ENCODE results near the gene RILPL1.

DNA sequence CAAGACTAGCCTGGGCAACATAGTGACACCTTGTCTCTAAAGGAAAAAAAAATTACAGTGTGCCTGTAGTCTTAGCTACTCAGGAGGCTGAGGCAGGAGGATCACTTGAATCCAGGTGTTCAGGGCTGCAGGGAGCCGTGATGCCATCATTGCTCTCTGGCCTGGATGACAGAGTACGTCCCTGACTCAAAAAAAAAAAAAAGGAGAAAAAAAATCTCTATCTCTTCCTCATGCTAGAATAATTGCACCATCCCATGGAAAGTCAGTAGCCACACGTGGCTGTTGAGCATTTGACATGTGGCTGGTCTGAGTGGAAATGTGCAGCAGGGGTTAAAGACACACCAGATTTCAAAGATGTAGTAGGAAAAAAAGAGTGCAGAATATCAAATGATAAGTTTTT is 3.8 kb downstream of the RILPL1 start:
- no peak for TF ChIP-seq EP300 (IDR thresholded peaks at IDR 0.05; ENCODE audit: borderline replicate concordance in 1 of 2, control insufficient read depth in 1 of 2, low read depth in 2 of 2, low read length in 2 of 2)
- TF ChIP-seq EED (IDR thresholded peaks at IDR 0.05; ENCODE audit: low read depth), result no peak
- TF ChIP-seq RAD21 (IDR thresholded peaks at IDR 0.05; ENCODE audit: insufficient read depth, low read depth, low read length), result no peak
- no peak for TF ChIP-seq POLR2AphosphoS5 (IDR thresholded peaks at IDR 0.05; ENCODE audit: low read length)
- TF ChIP-seq PRDM15 (CRISPR knock-in tag; IDR thresholded peaks at IDR 0.05), result no peak
- TF ChIP-seq RCOR1 (conservative IDR thresholded peaks at IDR 0.05; ENCODE audit: low read depth, low read length), result no peak
- TF ChIP-seq ZBED1 (IDR thresholded peaks at IDR 0.05; ENCODE audit: borderline replicate concordance), result no peak
- TF ChIP-seq PKNOX1 (IDR thresholded peaks at IDR 0.05), result no peak
- no peak for TF ChIP-seq SP1 (IDR thresholded peaks at IDR 0.05; ENCODE audit: low read depth, low read length)
- no peak for TF ChIP-seq CTCF (IDR thresholded peaks at IDR 0.05 in 2 of 3, conservative IDR thresholded peaks at IDR 0.05 in 1 of 3; ENCODE audit: control insufficient read depth in 2 of 3, extremely low read depth in 1 of 3, insufficient read depth in 1 of 3, low read depth in 3 of 3, low read length in 3 of 3)
- no peak for TF ChIP-seq JUNB (IDR thresholded peaks at IDR 0.05)
- no peak for TF ChIP-seq SMARCA5 (IDR thresholded peaks at IDR 0.05)

All from GM12878 (cell line).